Measurements from ENCODE around the gene RPS21. TPM values are rescaled to one million over a fixed set of nuclear protein-coding genes. Genes with fewer than 3 reads are reported as not detected.

RPS21 gene
- polyA plus RNA-seq, 1 of the 3 experiments (the other 2 are of a cell fraction) = 16,625 TPM

- no peak overlapping the region for H3K9ac ChIP-seq
- H2AFZ ChIP-seq (ENCODE audit: low read depth) = no peak overlapping the region
- H3K9me2 ChIP-seq = no peaks in the 10 kb centered on the region
- no peak overlapping the region for H3K4me2 ChIP-seq
- no peaks in the 10 kb centered on the region for H3F3A ChIP-seq (replicated peaks; ENCODE audit: insufficient read depth)
- H4K20me1 ChIP-seq (ENCODE audit: insufficient read depth) = no peaks in the 10 kb centered on the region
- POLR2A ChIA-PET = interaction anchor here (0.6 kb wide), 1 partner anchor 240 kb away, joined by 3 read pairs; no protein-coding TSS in a partner anchor
- peaks cover 1% of the 10 kb centered on the region; the same call in 1 of the 2 replicates for H3K79me2 ChIP-seq (ENCODE audit: insufficient read depth)
- no peak overlapping the region for H3K4me3 ChIP-seq (ENCODE audit: low read depth in 2 of 2, low read length in 1 of 2)
- DNase-seq = no peak
- no peak overlapping the region for H3K27ac ChIP-seq (ENCODE audit: low read depth in 2 of 2, low read length in 1 of 2)
- no peaks in the 10 kb centered on the region for H3K36me3 ChIP-seq (replicated peaks in 1 of 2; ENCODE audit: control insufficient read depth in 1 of 2, insufficient read depth in 2 of 2, low read length in 1 of 2)
- TF ChIP-seq TCF12 (IDR thresholded peaks at IDR 0.05) (no peak), RAD21 (IDR thresholded peaks at IDR 0.05; ENCODE audit: low read length) (no peak), ZBTB33 (IDR thresholded peaks at IDR 0.05; ENCODE audit: borderline replicate concordance, low read depth) (no peak), MAX (IDR thresholded peaks at IDR 0.05; ENCODE audit: low read depth) (no peak), PBX3 (IDR thresholded peaks at IDR 0.05) (no peak), NRF1 (IDR thresholded peaks at IDR 0.05; ENCODE audit: low read depth, low read length) (no peak), RCOR1 (IDR thresholded peaks at IDR 0.05; ENCODE audit: low read length) (no peak), FOXM1 (IDR thresholded peaks at IDR 0.05; ENCODE audit: low read depth) (no peak), YY1 (IDR thresholded peaks at IDR 0.05; ENCODE audit: low read depth) (no peak), NFIC (IDR thresholded peaks at IDR 0.05; ENCODE audit: borderline replicate concordance) (no peak)
- H3K9me3 ChIP-seq = no peaks in the 10 kb centered on the region
- peaks cover 0 to 30% of the 10 kb centered on the region in 2 experiments; a peak in 1 of 4 replicates for H3K4me1 ChIP-seq (ENCODE audit: control insufficient read depth in 1 of 2, insufficient read depth in 2 of 2, low read depth in 1 of 2, low read length in 1 of 2)
- CTCF ChIA-PET = interaction anchor here (0.7 to 4.2 kb wide), 12 partner anchors 11 to 379 kb away, joined by 3 to 65 read pairs (median 8); no protein-coding TSS in a partner anchor
- no peaks in the 10 kb centered on the region for H3K27me3 ChIP-seq (ENCODE audit: insufficient read depth)
- WGBS (ENCODE audit: low lambda C conversion rate) = 0% methylated on average over 1 of the region's 24 CpGs
Measured at GRCh38 chr20:62411479-62412193, 24.7 kb downstream of the RPS21 start.

- Histone ChIP-seq H4K20me1 (ENCODE audit: insufficient read depth) (no peaks in the 10 kb centered on the region), H3K36me3 (replicated peaks in 1 of 2; ENCODE audit: control insufficient read depth in 1 of 2, insufficient read depth in 2 of 2, low read length in 1 of 2) (no peaks in the 10 kb centered on the region), H3K4me1 (ENCODE audit: control insufficient read depth in 1 of 2, insufficient read depth in 2 of 2, low read depth in 1 of 2, low read length in 1 of 2) (peaks cover 0 to 28% of the 10 kb centered on the region in 2 experiments; a peak in 1 of 4 replicates), H3K79me2 (ENCODE audit: insufficient read depth) (no peaks in the 10 kb centered on the region), H3K9me3 (no peaks in the 10 kb centered on the region), H3F3A (replicated peaks; ENCODE audit: insufficient read depth) (no peaks in the 10 kb centered on the region), H3K4me3 (ENCODE audit: low read depth in 2 of 2, low read length in 1 of 2) (no peak overlapping the region), H2AFZ (ENCODE audit: low read depth) (no peak overlapping the region), H3K9me2 (no peaks in the 10 kb centered on the region), H3K4me2 (no peak overlapping the region), H3K27me3 (ENCODE audit: insufficient read depth) (no peaks in the 10 kb centered on the region), H3K27ac (ENCODE audit: low read depth in 2 of 2, low read length in 1 of 2) (no peak overlapping the region), H3K9ac (no peak overlapping the region)
- ChIA-PET CTCF (interaction anchor here (1.3 to 4.2 kb wide), 2 partner anchors 30 to 82 kb away, joined by 4 to 48 read pairs; no protein-coding TSS in a partner anchor), POLR2A (no interaction called here)
- WGBS (ENCODE audit: low lambda C conversion rate) = 63% methylated on average over 9 of the region's 22 CpGs
- no peak for DNase-seq
- no peak for TF ChIP-seq USF2 (IDR thresholded peaks at IDR 0.05; ENCODE audit: borderline replicate concordance, low read depth, low read length)
Measured at GRCh38 chr20:62412194-62413024, 25.5 kb downstream of the RPS21 start.
